Measurements from ENCODE around the gene COL5A1.
"Not testable (repeated sequence)": the region's sequence is repeated elsewhere in the genome, so short reads cannot be mapped to it uniquely, and the experiment has no call there.

The COL5A1 gene

GRCh38 chr9:134679616-134680392 is 38.2 kb downstream of the COL5A1 start:
- DNase-seq: no peak

- DNase-seq: no peak
These were observed 38.9 kb downstream of the COL5A1 start for GRCh38 chr9:134680393-134681060.

GRCh38 chr9:134681061-134681661 is 39.6 kb downstream of the COL5A1 start:
- no peak for DNase-seq

GRCh38 chr9:134682026-134682425 is 40.4 kb downstream of the COL5A1 start:
- no peak for DNase-seq

- no peak for DNase-seq
These were observed 41.2 kb downstream of the COL5A1 start for GRCh38 chr9:134682651-134683364.

GRCh38 chr9:134683714-134684374 is 42.2 kb downstream of the COL5A1 start:
- DNase-seq: no peak

GRCh38 chr9:134684375-134684723 is 42.7 kb downstream of the COL5A1 start:
- DNase-seq: no peak

GRCh38 chr9:134684941-134685340 is 43.3 kb downstream of the COL5A1 start:
- DNase-seq: not testable (repeated sequence)

- no peak for DNase-seq
These were observed 44.2 kb downstream of the COL5A1 start for GRCh38 chr9:134685784-134686183.

GRCh38 chr9:134686896-134687295 is 45.3 kb downstream of the COL5A1 start:
- no peak for DNase-seq

- DNase-seq: no peak
These were observed 46.0 kb downstream of the COL5A1 start for GRCh38 chr9:134687556-134687955.

- no peak for DNase-seq
These were observed 46.6 kb downstream of the COL5A1 start for GRCh38 chr9:134688231-134688630.

- no peak for DNase-seq
These were observed 47.2 kb downstream of the COL5A1 start for GRCh38 chr9:134688661-134689320.

- peak; percentile 62 for DNase-seq
These were observed 47.9 kb downstream of the COL5A1 start for GRCh38 chr9:134689321-134690181.

GRCh38 chr9:134690301-134690751 is 48.7 kb downstream of the COL5A1 start:
- DNase-seq: no peak

- no peak for DNase-seq
These were observed 49.5 kb downstream of the COL5A1 start for GRCh38 chr9:134690946-134691694.

- DNase-seq: no peak
These were observed 50.3 kb downstream of the COL5A1 start for GRCh38 chr9:134691695-134692572.

GRCh38 chr9:134692573-134692860 is 50.9 kb downstream of the COL5A1 start:
- no peak for DNase-seq

- DNase-seq: no peak
These were observed 51.4 kb downstream of the COL5A1 start for GRCh38 chr9:134693011-134693410.
